ACHN (cell line): ENCODE results near the gene PROCR.
"Not testable (repeated sequence)": the region's sequence is repeated elsewhere in the genome, so short reads cannot be mapped to it uniquely, and the experiment has no call there.

ENCODE experiments used
- DNase-seq: peaks from one replicate; pipeline ENCODE4 v3.0.0-alpha.2; 2015
- in situ Hi-C: cut with HindIII; loops from 2 replicates; pipeline ENCODE4 v1.10.0; 2017; ENCODE audit warnings: low sequenced_read_pairs, low pct_ligation_motif_present, low pct_unique_long_range_greater_than_20kb

The PROCR gene

DNA sequence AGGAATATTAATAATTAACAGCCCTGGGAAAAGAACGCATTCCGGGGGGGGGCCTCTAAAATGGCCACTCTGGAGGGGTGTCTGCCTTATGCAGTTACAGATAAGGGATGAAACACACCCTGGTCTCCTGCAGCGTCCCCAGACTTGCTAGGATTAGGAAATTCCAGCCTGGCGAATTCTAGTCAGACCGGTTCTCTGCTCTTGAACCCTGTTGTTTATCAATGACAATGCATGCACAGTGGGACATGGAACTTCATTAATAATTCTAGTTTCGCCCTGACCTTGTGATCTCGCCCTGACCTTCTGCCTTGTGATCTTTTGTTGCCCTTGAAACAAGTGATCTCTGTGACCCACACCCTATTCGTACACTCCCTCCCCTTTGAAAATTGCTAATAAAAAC lies 17.4 kb downstream of the PROCR start:
- in situ Hi-C loops, DNase-seq: not testable (repeated sequence)

GRCh38 chr20:35190556-35190955 lies 18.7 kb downstream of the PROCR start:
- in situ Hi-C loops: no loop called here
- DNase-seq: no peak

DNA sequence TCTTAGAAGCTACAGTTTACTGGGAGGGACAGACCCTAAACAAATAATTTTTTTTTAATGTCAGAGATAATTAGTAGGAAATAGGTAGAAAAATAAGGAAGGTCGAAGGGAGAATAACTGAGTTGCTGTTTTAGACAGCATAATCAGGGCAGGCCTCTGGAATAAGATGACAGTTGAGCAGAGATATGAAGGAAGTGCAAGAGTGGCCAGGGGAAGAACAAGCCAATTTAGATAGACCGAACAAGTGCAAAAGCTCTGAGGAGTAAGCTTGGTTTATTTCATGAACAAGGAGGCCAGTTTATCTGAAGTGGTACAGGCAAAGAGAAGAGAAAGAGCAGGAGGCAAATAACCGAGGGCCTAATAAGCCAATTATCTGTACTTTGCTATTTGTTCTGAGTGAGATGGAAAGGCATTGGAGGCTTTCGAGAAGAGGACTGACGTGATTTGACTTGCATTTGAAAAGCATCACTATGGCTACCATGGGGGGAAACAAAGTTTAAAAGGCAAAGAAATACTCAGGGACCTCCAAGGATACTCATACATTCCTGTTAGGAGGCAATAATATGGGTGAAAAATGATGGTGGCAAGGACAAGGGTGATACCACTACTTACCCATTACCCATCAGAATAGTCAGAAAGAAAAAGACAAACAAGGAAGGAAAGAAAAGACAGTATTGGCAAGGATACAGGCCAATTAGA lies 19.7 kb downstream of the PROCR start:
- in situ Hi-C loops: no loop called here
- no peak for DNase-seq

DNA sequence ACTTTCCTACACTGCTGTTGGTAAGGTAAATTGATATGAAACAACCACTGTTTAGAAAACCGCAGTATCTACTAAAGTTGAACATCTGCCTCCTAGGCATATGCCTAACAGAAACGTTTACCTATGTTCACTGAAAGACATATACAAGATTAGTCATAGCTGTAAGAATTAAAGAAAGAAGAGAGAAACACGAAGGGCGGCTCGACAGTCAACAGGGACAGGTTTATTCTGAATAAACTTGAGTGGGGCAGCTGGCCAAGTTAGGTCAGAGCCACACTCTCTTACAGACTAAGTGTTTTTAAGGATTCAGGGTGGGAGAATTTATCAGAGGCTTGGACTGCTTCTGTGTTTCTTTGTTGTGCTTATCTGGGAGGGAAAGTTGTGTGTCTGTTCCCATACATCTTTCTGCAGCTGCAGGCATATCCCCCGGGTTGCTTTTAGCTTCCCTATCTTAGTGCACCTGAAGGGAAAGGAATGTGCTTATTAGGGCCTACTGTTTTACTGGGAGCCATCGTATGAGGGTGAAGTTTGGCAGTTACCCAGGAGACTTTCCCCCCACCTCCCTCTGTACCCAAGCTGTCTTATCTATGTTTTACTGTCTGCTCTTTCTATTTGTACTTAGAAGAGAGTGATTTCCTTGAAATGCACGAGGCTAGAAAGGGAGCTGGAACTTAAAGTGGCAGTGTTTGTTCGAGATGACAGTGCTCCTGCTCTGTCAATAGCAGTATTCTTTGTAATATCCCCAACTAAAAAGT lies 20.4 kb downstream of the PROCR start:
- no peak for DNase-seq
- in situ Hi-C loops: no loop called here

DNA sequence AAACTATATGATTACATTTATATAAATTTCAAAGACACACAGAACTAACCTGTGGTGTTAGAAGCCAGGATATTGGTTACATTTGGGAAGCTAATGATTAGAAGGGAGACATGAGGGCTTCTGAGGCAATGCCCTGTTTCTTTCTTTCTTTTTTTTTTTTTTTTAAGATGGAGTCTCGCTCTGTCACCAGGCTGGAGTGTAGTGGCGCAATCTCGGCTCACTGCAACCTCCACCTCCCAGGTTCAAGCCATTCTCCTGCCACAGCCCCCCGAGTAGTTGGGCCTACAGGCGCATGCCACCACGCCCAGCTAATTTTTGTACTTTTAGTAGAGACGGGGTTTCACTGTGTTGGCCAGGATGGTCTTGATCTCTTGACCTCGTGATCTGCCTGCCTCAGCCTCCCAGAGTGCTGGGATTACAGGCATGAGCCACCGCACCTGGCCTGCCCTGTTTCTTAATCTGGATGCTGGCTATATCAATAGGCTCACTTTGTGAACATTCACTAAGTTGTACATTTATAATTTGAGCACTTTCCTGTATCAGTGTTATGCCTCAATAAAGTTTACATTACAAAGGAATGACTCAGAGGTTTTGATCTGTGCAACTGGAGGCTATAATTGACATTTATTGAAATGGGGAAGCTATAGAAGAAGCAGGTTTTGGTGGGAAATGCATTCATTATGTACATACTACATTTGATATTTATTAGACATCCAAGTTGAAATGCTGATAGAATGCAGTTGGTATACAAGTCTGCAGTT lies 21.3 kb downstream of the PROCR start:
- DNase-seq, in situ Hi-C loops: not testable (repeated sequence)

DNA sequence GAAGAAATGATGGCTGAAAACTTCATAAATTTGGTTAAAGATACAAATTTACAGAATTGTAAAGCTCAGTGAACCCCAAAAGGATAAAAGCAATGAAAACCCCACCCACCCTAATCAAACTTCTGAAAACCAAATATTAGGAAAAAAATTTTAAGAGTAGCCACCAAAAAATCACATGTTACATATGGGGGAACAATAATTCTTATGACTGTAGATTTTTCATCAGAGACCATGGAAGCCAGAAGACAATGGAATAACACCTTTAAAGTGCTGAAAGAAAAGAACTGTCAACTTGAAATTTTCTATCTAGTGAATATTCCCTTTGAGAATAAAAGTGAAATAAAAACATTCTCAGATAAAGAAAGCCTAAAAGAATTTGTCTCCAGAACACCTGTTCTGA lies 24.4 kb downstream of the PROCR start:
- in situ Hi-C loops: no loop called here

GRCh38 chr20:35199740-35200139 lies 27.9 kb downstream of the PROCR start:
- in situ Hi-C loops: no loop called here
- DNase-seq: no peak

More for the DNA sequence above, 24.4 kb downstream of the PROCR start:
- DNase-seq: no peak

GRCh38 chr20:35200267-35200666 lies 28.4 kb downstream of the PROCR start:
- in situ Hi-C loops: no loop called here
- DNase-seq: peak; percentile 5

DNA sequence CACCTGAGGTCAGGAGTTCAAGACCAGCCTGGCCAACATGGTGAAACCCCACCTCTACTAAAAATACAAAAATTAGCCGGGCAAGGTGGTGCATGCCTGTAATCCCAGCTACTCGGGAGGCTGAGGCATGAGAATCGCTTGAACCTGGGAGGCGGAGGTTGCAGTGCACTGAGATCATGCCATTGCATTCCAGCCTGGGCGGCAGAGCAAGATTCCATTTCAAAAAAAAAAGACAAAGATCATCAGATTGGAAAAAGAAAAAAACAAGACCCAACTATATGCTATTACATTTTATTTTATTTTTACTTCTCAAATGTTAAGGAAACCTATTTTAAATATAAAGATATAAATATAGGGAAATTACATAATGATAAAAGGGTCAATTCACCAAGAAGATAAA lies 29.6 kb downstream of the PROCR start:
- DNase-seq, in situ Hi-C loops: not testable (repeated sequence)

GRCh38 chr20:35206802-35207201 lies 34.9 kb downstream of the PROCR start:
- in situ Hi-C loops: no loop called here
- no peak for DNase-seq

DNA sequence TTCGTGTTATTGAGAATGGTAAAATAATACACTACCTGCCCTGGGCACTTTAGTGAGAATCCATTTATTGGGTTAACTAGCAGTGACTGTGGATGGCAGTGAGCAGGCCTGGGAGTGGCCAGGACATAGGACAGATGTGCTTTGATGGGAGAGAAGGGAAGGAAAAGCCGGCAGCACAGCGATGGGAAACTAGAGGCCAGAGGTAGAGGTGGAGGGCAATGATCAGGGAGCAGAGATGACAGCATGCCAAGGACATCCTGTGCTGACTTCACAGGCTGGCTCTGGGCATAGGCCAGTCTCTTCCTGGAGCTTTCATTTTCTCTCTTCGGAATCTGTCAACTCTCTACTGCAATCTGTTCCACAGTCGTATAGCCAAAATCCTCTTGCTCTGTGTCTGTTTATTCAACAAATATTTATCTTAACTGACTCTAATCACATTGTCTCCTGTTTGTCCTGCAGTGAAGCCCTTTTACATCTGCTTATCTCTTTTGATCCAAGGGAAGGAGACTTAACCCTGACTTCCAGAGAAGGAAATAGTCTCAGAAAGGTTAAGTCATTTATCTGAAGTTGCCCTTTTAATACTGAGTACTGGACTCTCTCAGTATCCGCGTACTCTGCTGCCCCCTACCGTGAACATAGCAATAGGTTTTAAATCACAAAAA lies 36.2 kb downstream of the PROCR start:
- in situ Hi-C loops: no loop called here
- peak; percentile 74 for DNase-seq

DNA sequence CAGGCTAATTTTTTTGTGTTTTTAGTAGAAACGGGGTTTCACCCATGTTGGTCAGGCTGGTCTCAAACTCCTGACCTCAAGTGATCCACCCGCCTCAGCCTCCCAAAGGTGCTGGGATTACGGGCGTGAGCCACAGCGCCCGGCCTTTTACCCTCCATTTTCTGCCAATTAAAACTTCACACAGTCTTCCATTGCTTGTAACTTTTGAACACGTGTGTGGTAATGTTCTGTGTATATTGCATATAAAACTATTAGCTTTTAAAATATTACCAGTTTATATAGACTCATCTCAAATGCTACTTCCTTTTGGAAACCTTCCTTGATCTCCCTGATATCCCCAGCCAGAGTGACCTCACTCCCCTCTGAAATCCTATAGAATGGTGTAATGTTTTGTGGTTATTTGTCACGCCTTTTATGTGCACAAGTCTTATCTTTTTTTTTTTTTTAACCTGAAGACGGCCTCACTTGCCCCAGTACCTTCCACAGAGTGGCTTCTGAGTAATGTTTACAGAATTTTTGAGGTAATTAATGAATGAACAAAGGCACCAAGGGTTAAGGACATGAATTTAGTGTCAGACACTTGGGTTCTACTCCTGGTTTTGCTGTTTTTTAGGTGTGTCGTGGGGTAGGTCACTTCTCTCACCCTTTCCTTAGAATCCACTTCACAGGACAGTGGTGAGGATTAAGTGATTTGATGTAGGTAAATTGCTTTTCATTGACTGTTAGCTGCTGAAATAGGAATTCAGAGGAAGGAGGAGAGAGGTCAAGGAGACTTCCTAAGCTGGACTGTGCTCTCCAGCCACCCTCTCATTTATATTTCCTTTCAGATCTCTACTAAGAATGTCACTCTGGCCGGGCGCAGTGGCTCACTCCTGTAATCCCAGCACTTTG lies 43.4 kb downstream of the PROCR start:
- in situ Hi-C loops: no loop called here
- peak; percentile 35 for DNase-seq

GRCh38 chr20:35216541-35216940 lies 44.7 kb downstream of the PROCR start:
- in situ Hi-C loops: no loop called here
- no peak for DNase-seq

GRCh38 chr20:35223941-35224340 lies 52.1 kb downstream of the PROCR start:
- DNase-seq: no peak
- in situ Hi-C loops: no loop called here

DNA sequence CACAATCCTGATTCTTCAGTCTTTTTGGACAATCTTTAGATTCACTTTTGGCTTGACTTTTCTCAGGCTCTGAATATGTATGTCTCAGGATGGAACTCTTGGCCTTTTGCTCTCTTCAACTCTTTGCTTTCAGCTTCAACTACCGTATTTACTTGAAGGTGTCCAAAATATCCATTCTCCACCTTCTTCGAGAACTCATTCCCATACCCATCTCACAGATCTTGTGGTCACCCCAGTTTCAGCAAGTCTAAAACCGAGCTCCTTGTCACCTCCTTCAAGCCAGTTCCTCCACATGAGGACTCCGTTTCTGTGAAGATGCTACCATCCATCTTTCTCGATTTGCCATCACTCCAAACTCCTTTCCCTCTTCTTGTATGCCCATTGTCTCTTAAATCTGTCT lies 52.7 kb downstream of the PROCR start:
- in situ Hi-C loops: no loop called here
- DNase-seq: no peak

GRCh38 chr20:35225319-35226125 lies 53.6 kb downstream of the PROCR start:
- in situ Hi-C loops: no loop called here
- no peak for DNase-seq

DNA sequence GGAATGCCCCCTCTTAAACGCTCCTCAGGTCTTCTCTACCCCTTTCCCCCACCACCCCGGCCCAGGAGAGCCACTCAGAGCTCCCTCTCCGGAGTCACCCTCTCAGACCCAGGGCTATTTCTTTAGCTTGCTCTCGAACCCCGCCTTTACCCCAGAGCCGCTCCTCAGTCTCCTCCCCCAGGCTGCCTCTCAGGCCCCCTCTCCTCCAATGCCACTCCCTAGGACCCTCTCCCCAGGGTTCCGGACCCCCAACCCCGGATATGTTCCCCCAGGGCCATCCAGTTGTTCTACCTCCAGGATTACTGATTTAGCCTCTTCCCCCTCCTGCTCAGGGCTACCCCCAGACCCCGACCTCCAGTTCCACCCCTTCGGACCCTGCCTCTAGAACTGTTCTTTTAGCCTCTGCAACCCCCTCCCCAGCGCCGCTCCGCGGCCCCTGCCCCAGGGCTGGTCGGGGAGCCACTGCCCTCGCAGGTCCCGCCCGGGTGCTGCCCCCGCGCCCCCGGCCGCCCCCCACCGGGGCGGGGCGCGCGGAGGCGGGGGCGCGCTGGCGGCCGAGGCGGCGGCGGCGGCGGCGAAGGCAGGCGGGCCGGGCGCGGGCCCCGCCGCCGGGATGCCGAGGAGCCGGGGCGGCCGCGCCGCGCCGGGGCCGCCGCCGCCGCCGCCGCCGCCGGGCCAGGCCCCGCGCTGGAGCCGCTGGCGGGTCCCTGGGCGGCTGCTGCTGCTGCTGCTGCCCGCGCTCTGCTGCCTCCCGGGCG lies 54.4 kb downstream of the PROCR start, which contains the start of gene MMP24:
TSS of gene MMP24 (plus strand) at position 565 of the 758 bp plus-strand sequence. CDS start at position 614, 49 bp downstream.
- no peak for DNase-seq

More for the DNA sequence above, 54.4 kb downstream of the PROCR start, which contains the start of gene MMP24:
- in situ Hi-C loops: no loop called here
